Measurements from ENCODE around the gene SEPTIN14. TPM values are rescaled to one million over a fixed set of nuclear protein-coding genes. Genes with fewer than 3 reads are reported as not detected.
"Not testable (repeated sequence)": the region's sequence is repeated elsewhere in the genome, so short reads cannot be mapped to it uniquely, and the experiment has no call there.

SEPTIN14 gene
- polyA plus RNA-seq, 4 donors = 0.24 to 0.64 (median 0.29) TPM

DNA sequence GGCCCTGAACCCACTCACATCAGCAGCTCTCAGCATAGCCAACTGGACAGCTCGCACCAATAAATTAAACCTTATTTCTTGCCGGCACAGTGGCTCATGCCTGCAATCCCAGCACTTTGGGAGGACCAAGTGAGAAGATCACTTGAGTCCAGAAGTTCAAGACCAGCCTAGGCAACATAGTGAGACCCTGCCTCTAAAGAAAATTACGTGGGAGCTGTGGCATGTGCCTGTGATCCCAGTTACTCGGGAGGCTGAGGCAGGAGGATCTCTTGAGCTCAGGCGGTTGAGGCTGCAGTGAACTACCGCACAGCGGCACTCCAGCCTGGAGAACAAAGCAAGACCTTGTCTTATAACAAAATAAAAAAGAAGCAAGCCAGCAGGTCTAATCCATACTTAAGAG, 75.7 kb downstream of the SEPTIN14 start:
- no peak for DNase-seq (ENCODE audit: low read depth in 4 of 4, low spot score in 3 of 4)

DNA sequence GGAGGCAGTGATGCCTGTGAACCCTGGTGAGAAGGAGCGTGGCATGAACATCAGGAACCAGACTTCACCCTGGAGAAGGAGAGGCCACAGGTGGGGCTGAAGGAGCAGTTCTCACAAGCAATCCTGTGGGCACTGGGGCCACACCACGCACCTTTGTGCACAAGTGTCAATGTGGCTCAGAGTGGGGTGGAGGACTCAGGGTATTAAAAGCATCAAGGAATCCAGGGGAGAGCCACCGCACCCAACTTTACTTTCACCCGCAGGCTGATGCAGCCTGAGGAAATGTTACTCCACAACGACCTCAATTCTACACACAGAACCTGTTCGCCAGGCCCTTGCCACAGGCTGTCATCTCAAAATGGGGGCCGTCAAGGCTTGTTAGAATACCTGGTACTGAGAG, 77.1 kb downstream of the SEPTIN14 start:
- DNase-seq (ENCODE audit: low read depth in 4 of 4, low spot score in 3 of 4) = not testable (repeated sequence)

DNA sequence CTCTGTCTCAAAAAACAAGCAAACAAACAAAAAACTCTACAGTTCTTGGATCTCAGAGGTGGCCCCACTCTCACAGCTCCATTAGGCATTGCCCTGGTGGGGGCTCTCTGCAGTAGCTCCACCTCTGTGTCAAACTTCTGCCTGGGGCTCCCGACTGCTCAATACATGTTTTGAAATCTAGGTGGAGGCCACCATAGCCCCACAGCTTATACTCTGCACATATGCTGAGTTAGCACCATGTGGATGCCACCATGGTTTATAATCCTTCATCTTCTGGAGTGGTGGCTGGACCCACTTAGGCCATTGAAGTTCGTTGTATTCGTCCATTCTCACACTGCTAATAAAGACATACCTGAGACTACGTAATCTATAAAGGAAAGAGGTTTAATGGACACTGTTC, 78.4 kb downstream of the SEPTIN14 start:
- no peak for DNase-seq (ENCODE audit: low read depth in 4 of 4, low spot score in 3 of 4)

DNA sequence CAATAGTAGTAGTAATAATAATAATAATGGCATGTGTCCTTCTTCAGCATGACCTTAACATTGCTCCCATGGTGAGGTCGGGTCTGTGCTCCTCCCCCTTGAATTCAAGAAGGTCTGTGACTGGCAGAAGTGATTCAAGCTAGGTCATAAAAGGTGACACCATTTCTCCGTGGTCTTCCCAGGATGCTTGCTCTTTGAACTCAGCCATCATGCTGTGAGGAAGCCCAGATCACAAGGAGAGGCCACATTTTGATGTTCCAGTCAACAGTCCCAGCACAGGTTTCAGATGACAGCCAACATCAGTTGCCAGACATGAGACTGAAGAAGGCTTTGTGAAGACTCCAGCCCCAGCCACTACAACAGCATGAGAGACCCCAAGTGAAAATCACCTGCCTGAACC, 83.9 kb downstream of the SEPTIN14 start:
- DNase-seq (ENCODE audit: low read depth in 4 of 4, low spot score in 3 of 4) = no peak

DNA sequence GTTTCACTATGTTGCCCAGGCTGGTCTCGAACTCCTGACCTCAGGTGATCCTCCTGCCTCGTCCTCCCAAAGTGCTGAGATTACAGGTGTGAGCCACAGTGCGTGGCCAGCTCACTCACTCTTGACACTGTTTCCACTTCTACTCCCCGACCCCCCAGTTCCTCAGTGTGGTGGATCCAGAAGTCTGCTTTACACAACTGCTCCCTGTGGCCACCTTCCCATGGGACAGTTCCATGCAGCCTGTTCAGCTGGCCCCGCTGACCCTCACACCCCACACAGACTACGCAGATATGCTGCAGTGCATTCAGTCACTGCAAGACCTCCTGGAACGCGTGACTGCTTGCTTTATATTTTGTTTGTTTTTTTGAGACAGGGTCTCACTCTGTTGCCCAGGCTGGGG, 86.4 kb downstream of the SEPTIN14 start:
- no peak for DNase-seq (ENCODE audit: low read depth in 4 of 4, low spot score in 3 of 4)

DNA sequence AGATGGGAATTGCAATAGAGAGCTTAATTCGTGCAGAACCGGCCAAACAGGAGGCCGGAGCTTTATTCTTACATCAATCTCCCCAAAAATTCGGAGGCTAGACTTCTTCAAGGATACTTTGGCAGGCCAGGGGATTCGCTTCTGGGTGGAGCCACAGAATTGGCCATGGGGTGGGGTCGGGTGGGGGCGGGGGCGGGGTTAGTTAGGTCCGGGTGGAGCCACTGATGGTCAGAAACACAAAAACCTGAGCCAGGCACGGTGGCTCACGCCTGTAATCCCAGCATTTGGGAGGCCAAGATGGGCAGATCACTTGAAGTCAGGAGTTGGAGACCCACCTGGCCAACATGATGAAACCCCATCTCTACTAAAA, 87.5 kb downstream of the SEPTIN14 start:
- no peak for DNase-seq (ENCODE audit: low read depth in 4 of 4, low spot score in 3 of 4)

DNA sequence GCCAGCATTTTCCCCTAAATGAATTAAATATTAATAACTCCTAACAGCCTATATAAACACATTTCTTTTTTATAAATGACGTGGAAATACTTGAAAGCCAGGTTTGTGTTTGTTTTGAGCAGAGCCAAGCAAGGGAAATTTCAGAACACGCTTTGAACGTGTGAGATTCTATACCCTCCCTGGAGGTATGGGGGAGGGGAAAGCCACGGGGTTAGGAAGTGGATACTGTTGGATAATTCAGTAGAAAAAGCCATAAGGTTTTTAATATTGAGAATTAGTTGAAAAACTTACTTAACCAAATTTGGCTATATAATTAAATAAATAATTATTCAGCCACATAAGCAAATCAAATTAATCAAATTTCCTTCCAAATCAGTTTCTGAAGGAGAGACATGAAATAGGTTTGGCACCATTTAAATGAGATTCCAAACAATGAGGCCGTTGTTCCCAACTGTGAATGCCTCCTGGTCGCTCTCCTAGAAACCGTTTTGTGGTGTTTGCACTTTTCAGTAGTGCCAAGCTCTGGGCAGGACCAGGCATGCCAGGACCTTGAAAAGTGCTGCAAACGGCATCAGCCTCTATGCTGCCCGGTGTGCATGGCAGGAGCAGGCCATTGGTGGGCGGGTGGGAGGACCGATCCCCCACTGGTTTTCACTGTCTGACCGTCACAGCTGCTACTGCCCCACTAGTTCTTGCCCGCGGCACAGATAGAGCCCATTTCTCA, 88.1 kb downstream of the SEPTIN14 start:
- no peak for DNase-seq (ENCODE audit: low read depth in 4 of 4, low spot score in 3 of 4)

DNA sequence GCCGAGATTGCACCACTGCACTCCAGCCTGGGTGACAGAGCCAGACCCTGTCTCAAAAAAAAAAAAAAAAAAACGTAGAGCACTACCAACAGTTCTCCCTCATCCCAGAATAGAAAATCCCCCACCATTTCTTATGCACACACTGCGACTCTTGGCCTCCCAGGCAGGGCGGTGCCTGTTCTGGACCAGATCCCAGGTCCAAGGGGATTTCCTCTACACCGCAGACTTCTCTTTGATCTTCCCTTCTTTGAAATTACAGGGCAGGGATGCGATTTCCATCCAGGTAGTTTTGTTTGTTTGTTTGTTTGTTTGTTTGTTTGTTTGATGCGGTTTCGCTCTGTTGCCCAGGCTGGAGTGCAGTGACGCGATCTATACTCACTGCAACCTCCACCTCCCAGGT, 91.8 kb downstream of the SEPTIN14 start:
- no peak for DNase-seq (ENCODE audit: low read depth in 4 of 4, low spot score in 3 of 4)

DNA sequence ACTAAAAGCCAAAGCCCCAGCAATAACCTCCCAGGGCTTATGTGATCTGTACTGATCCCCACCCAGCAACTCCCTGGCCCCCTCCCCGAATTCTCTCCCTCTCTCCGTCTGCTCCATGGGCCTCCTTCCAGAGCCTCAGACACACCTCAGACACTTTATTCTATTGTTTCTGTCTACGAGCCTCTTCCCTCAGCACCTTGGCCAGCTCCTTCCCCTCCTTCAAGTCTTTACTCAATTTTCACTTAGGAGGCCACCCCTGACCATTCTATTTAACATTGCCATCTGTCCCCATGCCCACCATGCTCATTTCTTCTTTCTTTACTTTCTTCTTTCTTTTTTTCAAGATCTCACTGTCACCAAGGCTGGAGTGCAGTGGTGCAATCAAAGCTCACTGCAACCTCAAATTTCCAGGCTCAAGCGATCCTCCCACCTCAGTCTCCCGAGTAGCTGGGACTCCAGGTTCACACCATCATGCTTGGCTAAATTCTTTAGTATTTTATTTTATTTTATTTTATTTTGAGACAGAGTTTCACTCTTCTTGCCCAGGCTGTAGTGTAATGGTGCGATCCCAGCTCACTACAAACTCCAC, 109.2 kb downstream of the SEPTIN14 start:
- DNase-seq (ENCODE audit: low read depth in 4 of 4, low spot score in 3 of 4) = not testable (repeated sequence)

DNA sequence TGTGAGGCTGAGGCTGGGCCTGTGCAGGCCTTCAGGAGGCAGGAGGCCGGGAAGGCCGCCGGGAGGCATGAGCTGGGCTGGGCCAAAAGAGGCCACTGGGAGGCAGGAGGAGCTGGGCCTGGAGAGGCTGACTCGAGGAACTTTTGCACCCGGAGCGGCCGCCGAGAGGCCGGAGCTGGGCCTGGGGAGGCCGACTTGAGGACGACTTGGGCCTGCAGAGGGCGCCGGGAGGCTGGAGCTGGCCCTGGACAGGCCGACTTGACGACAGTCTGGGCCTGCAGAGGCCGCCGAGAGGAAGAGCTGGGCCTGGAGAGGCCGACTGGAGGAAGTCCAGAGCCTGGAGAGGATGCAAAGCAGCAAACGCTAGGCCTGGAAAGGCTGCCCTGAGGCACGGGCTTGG, 117.8 kb downstream of the SEPTIN14 start:
- not testable (repeated sequence) for DNase-seq (ENCODE audit: low read depth in 4 of 4, low spot score in 3 of 4)

Other genes starting within 250 kb of the SEPTIN14 start
- gene ZNF713, start 24.7 kb upstream of the SEPTIN14 start, polyA plus RNA-seq (ENCODE audit: insufficient read length in 4 of 4) = 10 to 100 TPM; 11.8 to 14.5 (median 14.1) TPM
- 10 to 100 TPM; 13.9 to 19.4 (median 18.4) TPM for gene MRPS17, start 89.1 kb upstream of the SEPTIN14 start, polyA plus RNA-seq (ENCODE audit: insufficient read length in 4 of 4)
- gene NIPSNAP2, start 101.8 kb upstream of the SEPTIN14 start, polyA plus RNA-seq (ENCODE audit: insufficient read length in 4 of 4) = 100 to 1,000 TPM in 3 of 4 donors, 10 to 100 TPM in 1; 87.2 to 137 (median 112) TPM
- gene PSPH, start 188.7 kb upstream of the SEPTIN14 start, polyA plus RNA-seq (ENCODE audit: insufficient read length in 4 of 4) = 10 to 100 TPM; 18.1 to 44.3 (median 33.1) TPM
- 100 to 1,000 TPM; 142 to 241 (median 229) TPM for gene CCT6A, start 189.0 kb upstream of the SEPTIN14 start, polyA plus RNA-seq (ENCODE audit: insufficient read length in 4 of 4)
- 100 to 1,000 TPM in 2 of 4 donors, 10 to 100 TPM in 2; 64.2 to 152 (median 105) TPM for gene SUMF2, start 201.5 kb upstream of the SEPTIN14 start, polyA plus RNA-seq (ENCODE audit: insufficient read length in 4 of 4)
- 1 to 10 TPM in 3 of 4 donors, under 1 TPM in 1; 0.93 to 2.3 (median 1.6) TPM for gene PHKG1, start 230.2 kb upstream of the SEPTIN14 start, polyA plus RNA-seq (ENCODE audit: insufficient read length in 4 of 4)
- gene CHCHD2, start 243.7 kb upstream of the SEPTIN14 start, polyA plus RNA-seq (ENCODE audit: insufficient read length in 4 of 4) = 100 to 1,000 TPM; 201 to 277 (median 254) TPM

Measured in left renal pelvis (tissue), 4 donors.